ENCODE data around the gene PDSS1.
"Not testable (repeated sequence)": the region's sequence is repeated elsewhere in the genome, so short reads cannot be mapped to it uniquely, and the experiment has no call there.

The PDSS1 gene

GRCh38 chr10:26681076-26681475 is 16.4 kb upstream of the PDSS1 start:
- Histone ChIP-seq H3K27ac (ENCODE audit: low read length) (no peak overlapping the region), H3K4me1 (ENCODE audit: control insufficient read depth, insufficient read depth, low read length) (no peaks in the 10 kb centered on the region), H3K4me3 (ENCODE audit: low read length) (no peak overlapping the region), H3K9me3 (ENCODE audit: control insufficient read depth, insufficient read depth, low read length) (no peaks in the 10 kb centered on the region), H3K27me3 (ENCODE audit: control insufficient read depth, insufficient read depth, low read length) (no peaks in the 10 kb centered on the region), H3K36me3 (ENCODE audit: control insufficient read depth, insufficient read depth, low read length) (no peaks in the 10 kb centered on the region)
- no CpG with 5 or more reads among the region's 1 CpG for WGBS (ENCODE audit: insufficient coverage, insufficient read length)
- DNase-seq (ENCODE audit: low read depth, low spot score) = no peak

GRCh38 chr10:26681971-26682370 is 15.5 kb upstream of the PDSS1 start:
- not testable (repeated sequence) for H3K4me1 ChIP-seq (ENCODE audit: control insufficient read depth, insufficient read depth, low read length); H3K27me3 ChIP-seq (ENCODE audit: control insufficient read depth, insufficient read depth, low read length); H3K36me3 ChIP-seq (ENCODE audit: control insufficient read depth, insufficient read depth, low read length); H3K27ac ChIP-seq (ENCODE audit: low read length); DNase-seq (ENCODE audit: low read depth, low spot score); H3K4me3 ChIP-seq (ENCODE audit: low read length); H3K9me3 ChIP-seq (ENCODE audit: control insufficient read depth, insufficient read depth, low read length)
- no CpG with 5 or more reads among the region's 3 CpGs for WGBS (ENCODE audit: insufficient coverage, insufficient read length)

DNA sequence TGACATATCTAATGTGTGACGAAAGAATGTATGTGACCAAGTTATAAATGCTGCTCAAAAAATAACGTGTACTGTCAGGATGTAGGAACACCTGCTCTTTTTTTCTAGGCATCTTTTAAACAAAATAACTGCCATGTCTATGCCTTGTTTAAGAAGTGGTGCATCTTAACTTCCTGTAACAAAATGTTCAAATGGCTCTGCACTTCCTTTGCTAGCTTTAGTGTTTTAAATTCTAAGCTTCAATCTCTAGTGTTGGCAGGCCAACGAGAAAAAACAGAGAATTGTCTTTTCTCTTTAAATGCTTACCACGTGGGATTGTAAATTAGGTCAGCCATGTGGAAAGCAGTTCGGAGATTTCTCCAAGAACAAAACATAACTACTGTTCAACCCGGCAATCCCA is 14.6 kb upstream of the PDSS1 start:
- Histone ChIP-seq H3K4me1 (ENCODE audit: control insufficient read depth, insufficient read depth, low read length) (no peaks in the 10 kb centered on the region), H3K9me3 (ENCODE audit: control insufficient read depth, insufficient read depth, low read length) (no peaks in the 10 kb centered on the region), H3K4me3 (ENCODE audit: low read length) (no peak overlapping the region), H3K36me3 (ENCODE audit: control insufficient read depth, insufficient read depth, low read length) (no peaks in the 10 kb centered on the region), H3K27me3 (ENCODE audit: control insufficient read depth, insufficient read depth, low read length) (no peaks in the 10 kb centered on the region), H3K27ac (ENCODE audit: low read length) (no peak overlapping the region)
- no peak for DNase-seq (ENCODE audit: low read depth, low spot score)
- no CpG with 5 or more reads among the region's 6 CpGs for WGBS (ENCODE audit: insufficient coverage, insufficient read length)

DNA sequence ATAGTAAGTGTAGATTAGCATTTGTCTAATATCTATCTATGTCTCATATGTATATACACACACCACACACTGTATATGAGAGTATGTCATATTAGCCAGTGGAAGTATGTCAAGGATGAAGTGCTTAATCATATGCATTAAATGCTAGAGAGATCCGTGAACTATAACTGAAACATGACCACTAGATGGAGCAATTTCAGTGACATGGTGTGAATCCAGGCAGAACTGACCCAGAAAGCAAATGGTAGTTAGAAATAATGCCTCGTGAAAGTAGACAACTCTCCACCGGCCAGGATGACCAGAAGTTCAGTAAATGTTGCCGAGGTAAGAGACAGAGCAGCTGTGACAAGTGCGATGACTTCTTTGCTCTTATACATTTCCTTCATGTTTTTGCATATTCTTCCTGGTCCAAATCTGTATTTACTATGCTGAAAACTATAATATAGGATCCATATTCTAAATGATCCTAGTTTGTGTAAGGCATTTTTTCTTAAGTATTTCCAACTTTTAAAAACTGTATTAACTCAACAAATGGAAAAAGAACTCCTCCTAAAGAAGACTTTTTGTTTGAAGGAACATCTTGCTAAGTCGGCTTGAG is 12.7 kb upstream of the PDSS1 start:
- WGBS (ENCODE audit: insufficient coverage, insufficient read length) = no CpG with 5 or more reads among the region's 6 CpGs
- H3K4me3 ChIP-seq (ENCODE audit: low read length); H3K27ac ChIP-seq (ENCODE audit: low read length); H3K27me3 ChIP-seq (ENCODE audit: control insufficient read depth, insufficient read depth, low read length); H3K9me3 ChIP-seq (ENCODE audit: control insufficient read depth, insufficient read depth, low read length); H3K36me3 ChIP-seq (ENCODE audit: control insufficient read depth, insufficient read depth, low read length); DNase-seq (ENCODE audit: low read depth, low spot score); H3K4me1 ChIP-seq (ENCODE audit: control insufficient read depth, insufficient read depth, low read length): not testable (repeated sequence)

- no peak for DNase-seq (ENCODE audit: low read depth, low spot score)
- Histone ChIP-seq H3K9me3 (ENCODE audit: control insufficient read depth, insufficient read depth, low read length) (no peaks in the 10 kb centered on the region), H3K27me3 (ENCODE audit: control insufficient read depth, insufficient read depth, low read length) (no peaks in the 10 kb centered on the region), H3K4me1 (ENCODE audit: control insufficient read depth, insufficient read depth, low read length) (no peaks in the 10 kb centered on the region), H3K27ac (ENCODE audit: low read length) (no peak overlapping the region), H3K36me3 (ENCODE audit: control insufficient read depth, insufficient read depth, low read length) (no peaks in the 10 kb centered on the region), H3K4me3 (ENCODE audit: low read length) (no peak overlapping the region)
- WGBS (ENCODE audit: insufficient coverage, insufficient read length) = no CpG with 5 or more reads among the region's 3 CpGs
These were observed 12.1 kb upstream of the PDSS1 start for GRCh38 chr10:26685441-26685840.

DNA sequence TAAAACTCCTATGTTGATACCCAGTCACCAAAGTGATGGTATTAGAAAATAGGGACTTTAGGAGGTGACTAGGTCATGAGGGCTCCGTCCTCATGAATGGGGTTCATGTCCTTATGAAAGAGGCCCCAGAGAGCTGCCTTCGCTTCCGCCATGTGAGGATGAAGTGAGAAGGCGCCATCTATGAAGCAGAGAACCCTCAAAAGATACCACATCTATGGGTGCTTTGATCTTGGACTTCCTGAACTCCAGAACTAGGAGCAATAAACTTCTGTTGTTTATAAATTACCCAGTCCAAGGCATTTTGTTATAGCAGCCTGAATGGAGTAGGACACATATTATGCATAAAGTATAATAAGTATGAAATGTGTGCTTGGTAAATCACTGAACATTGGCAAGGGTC is 8.1 kb upstream of the PDSS1 start:
- no peak for DNase-seq (ENCODE audit: low read depth, low spot score)
- Histone ChIP-seq H3K4me1 (ENCODE audit: control insufficient read depth, insufficient read depth, low read length) (no peaks in the 10 kb centered on the region), H3K4me3 (ENCODE audit: low read length) (no peak overlapping the region), H3K27me3 (ENCODE audit: control insufficient read depth, insufficient read depth, low read length) (no peaks in the 10 kb centered on the region), H3K27ac (ENCODE audit: low read length) (no peak overlapping the region), H3K36me3 (ENCODE audit: control insufficient read depth, insufficient read depth, low read length) (no peaks in the 10 kb centered on the region), H3K9me3 (ENCODE audit: control insufficient read depth, insufficient read depth, low read length) (no peaks in the 10 kb centered on the region)
- WGBS (ENCODE audit: insufficient coverage, insufficient read length) = no CpG with 5 or more reads among the region's 4 CpGs

DNA sequence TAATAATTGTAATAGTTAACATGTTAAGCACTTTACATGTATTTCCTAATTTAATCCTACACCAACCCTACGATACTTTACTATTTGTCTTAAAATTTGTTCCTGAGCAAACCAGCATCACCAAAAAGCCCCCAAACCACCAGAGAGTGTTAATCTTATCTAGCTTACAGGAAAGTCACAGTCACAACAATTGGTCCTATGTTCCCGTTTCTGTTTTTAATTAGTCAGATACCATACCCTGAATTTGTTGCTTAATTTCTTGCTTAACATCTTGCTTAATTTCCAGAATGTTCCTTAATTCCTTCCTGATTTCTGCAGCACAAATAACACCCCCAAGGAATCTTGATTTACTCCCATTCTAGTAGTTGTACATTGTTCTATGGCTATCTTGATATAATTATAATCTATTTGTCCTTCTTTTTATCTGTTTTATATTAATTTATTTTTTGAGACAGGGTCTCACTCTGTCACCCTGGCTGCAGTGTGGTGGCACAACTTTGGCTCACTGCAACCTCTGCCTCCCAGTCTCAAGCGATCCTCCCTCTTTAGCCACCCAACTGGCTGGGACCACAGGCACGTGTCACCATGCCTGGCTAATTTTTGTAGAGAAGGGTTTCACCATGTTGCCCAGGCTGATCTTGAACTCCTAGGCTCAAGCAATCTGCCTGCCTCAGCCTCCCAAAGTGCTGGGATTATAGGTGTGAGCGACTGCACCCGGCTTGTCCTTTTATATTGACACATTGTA is 6.6 kb upstream of the PDSS1 start:
- no peak for DNase-seq (ENCODE audit: low read depth, low spot score)
- H3K36me3 ChIP-seq (ENCODE audit: control insufficient read depth, insufficient read depth, low read length) = no peaks in the 10 kb centered on the region
- H3K27ac ChIP-seq (ENCODE audit: low read length) = no peak overlapping the region
- no peaks in the 10 kb centered on the region for H3K4me1 ChIP-seq (ENCODE audit: control insufficient read depth, insufficient read depth, low read length)
- H3K4me3 ChIP-seq (ENCODE audit: low read length) = no peak overlapping the region
- WGBS (ENCODE audit: insufficient coverage, insufficient read length) = no CpG with 5 or more reads among the region's 6 CpGs
- no peaks in the 10 kb centered on the region for H3K27me3 ChIP-seq (ENCODE audit: control insufficient read depth, insufficient read depth, low read length)
- no peaks in the 10 kb centered on the region for H3K9me3 ChIP-seq (ENCODE audit: control insufficient read depth, insufficient read depth, low read length)

GRCh38 chr10:26694536-26694935 is 3.0 kb upstream of the PDSS1 start:
- DNase-seq (ENCODE audit: low read depth, low spot score); H3K4me3 ChIP-seq (ENCODE audit: low read length); H3K4me1 ChIP-seq (ENCODE audit: control insufficient read depth, insufficient read depth, low read length); H3K27ac ChIP-seq (ENCODE audit: low read length); H3K36me3 ChIP-seq (ENCODE audit: control insufficient read depth, insufficient read depth, low read length); H3K9me3 ChIP-seq (ENCODE audit: control insufficient read depth, insufficient read depth, low read length); H3K27me3 ChIP-seq (ENCODE audit: control insufficient read depth, insufficient read depth, low read length): not testable (repeated sequence)
- no CpG with 5 or more reads among the region's 4 CpGs for WGBS (ENCODE audit: insufficient coverage, insufficient read length)

- Histone ChIP-seq H3K27ac (ENCODE audit: low read length) (no peak overlapping the region), H3K36me3 (ENCODE audit: control insufficient read depth, insufficient read depth, low read length) (no peaks in the 10 kb centered on the region), H3K4me3 (ENCODE audit: low read length) (peak overlapping the region; percentile 85), H3K27me3 (ENCODE audit: control insufficient read depth, insufficient read depth, low read length) (no peaks in the 10 kb centered on the region), H3K4me1 (ENCODE audit: control insufficient read depth, insufficient read depth, low read length) (no peaks in the 10 kb centered on the region), H3K9me3 (ENCODE audit: control insufficient read depth, insufficient read depth, low read length) (no peaks in the 10 kb centered on the region)
- DNase-seq (ENCODE audit: low read depth, low spot score) = no peak
- no CpG with 5 or more reads among the region's 11 CpGs for WGBS (ENCODE audit: insufficient coverage, insufficient read length)
These were observed 727 bp upstream of the PDSS1 start for GRCh38 chr10:26696786-26697162.

- no peak overlapping the region for H3K27ac ChIP-seq (ENCODE audit: low read length)
These were observed 564 bp downstream of the PDSS1 start for GRCh38 chr10:26697922-26698608.

More at GRCh38 chr10:26697922-26698608, 564 bp downstream of the PDSS1 start:
- no CpG with 5 or more reads among the region's 42 CpGs for WGBS (ENCODE audit: insufficient coverage, insufficient read length)
- H3K27me3 ChIP-seq (ENCODE audit: control insufficient read depth, insufficient read depth, low read length) = no peaks in the 10 kb centered on the region
- DNase-seq (ENCODE audit: low read depth, low spot score) = no peak
- H3K36me3 ChIP-seq (ENCODE audit: control insufficient read depth, insufficient read depth, low read length) = no peaks in the 10 kb centered on the region
- no peaks in the 10 kb centered on the region for H3K4me1 ChIP-seq (ENCODE audit: control insufficient read depth, insufficient read depth, low read length)
- no peaks in the 10 kb centered on the region for H3K9me3 ChIP-seq (ENCODE audit: control insufficient read depth, insufficient read depth, low read length)
- peak overlapping the region; percentile 85 for H3K4me3 ChIP-seq (ENCODE audit: low read length)
